OCI-LY7 (cell line): ENCODE results near the gene TSPAN31.

Experiments used
- CTCF ChIP-seq: fragments of 200-600 bp; sonication (generic); conservative IDR thresholded peaks from 2 replicates; pipeline ENCODE4 v1.5.1; 2014; ENCODE audit warnings: mild to moderate bottlenecking, antibody characterized with exemption, low read length, moderate library complexity, mixed read lengths
- EZH2phosphoT487 ChIP-seq: fragments of 200-600 bp; sonication (generic); IDR thresholded peaks from 2 replicates; pipeline ENCODE4 v1.6.1; 2018; ENCODE audit warnings: low read depth, borderline replicate concordance, mild to moderate bottlenecking, mixed run types, antibody characterized with exemption, low read length, moderate library complexity, mixed read lengths

- TF ChIP-seq CTCF: no peak
- TF ChIP-seq EZH2phosphoT487: no peak
These were observed 26.5 kb downstream of the TSPAN31 start for GRCh38 chr12:57771236-57771872.
